ENCODE measurements around the gene PLXNA4. TPM values are rescaled to one million over a fixed set of nuclear protein-coding genes. Genes with fewer than 3 reads are reported as not detected.

The PLXNA4 gene
- total RNA-seq, 2 donors from 2014 or later = 9.5 to 18.0 TPM

- no peak overlapping the region for H3K27ac ChIP-seq
- H3K27me3 ChIP-seq = no peaks in the 10 kb centered on the region
- H3K4me1 ChIP-seq = no peaks in the 10 kb centered on the region
- no peaks in the 10 kb centered on the region for H3K9me3 ChIP-seq
- H3K4me3 ChIP-seq = no peak overlapping the region
- DNase-seq (ENCODE audit: low spot score) = no peak
- no peak for TF ChIP-seq CTCF (IDR thresholded peaks at IDR 0.05)
- no peaks in the 10 kb centered on the region for H3K36me3 ChIP-seq
Measured at GRCh38 chr7:132123773-132124172, 452.5 kb downstream of the PLXNA4 start.

DNA sequence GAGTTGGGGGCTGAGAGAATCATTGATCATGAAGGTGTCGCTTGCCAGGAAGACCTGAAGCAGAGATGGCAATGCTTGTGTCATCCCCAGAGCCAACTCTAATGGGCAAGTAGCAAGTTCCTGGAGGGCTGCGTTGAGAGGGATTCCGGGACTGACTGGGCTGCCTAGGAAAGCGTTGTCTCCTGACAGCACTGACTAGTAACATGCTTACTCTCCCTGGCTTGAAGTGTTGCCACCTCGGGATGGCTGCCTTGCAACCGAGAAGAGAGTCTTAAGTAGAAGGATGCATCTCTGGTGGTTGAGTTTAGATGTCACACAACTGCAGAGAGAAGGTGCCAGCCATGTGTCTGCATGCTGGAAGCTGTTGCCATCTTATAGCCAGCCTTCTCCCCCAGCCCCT lies 453.4 kb downstream of the PLXNA4 start:
- Histone ChIP-seq H3K27me3 (no peaks in the 10 kb centered on the region), H3K9me3 (no peaks in the 10 kb centered on the region), H3K4me3 (no peak overlapping the region), H3K36me3 (no peaks in the 10 kb centered on the region), H3K27ac (no peak overlapping the region), H3K4me1 (no peaks in the 10 kb centered on the region)
- DNase-seq (ENCODE audit: low spot score) = no peak
- no peak for TF ChIP-seq CTCF (IDR thresholded peaks at IDR 0.05)

- H3K36me3 ChIP-seq = no peaks in the 10 kb centered on the region
- no peak overlapping the region for H3K4me3 ChIP-seq
- TF ChIP-seq CTCF (IDR thresholded peaks at IDR 0.05) = no peak
- H3K4me1 ChIP-seq = no peaks in the 10 kb centered on the region
- H3K9me3 ChIP-seq = no peaks in the 10 kb centered on the region
- no peak overlapping the region for H3K27ac ChIP-seq
- H3K27me3 ChIP-seq = no peaks in the 10 kb centered on the region
- no peak for DNase-seq (ENCODE audit: low spot score)
Measured at GRCh38 chr7:132121987-132122386, 454.3 kb downstream of the PLXNA4 start.

DNA sequence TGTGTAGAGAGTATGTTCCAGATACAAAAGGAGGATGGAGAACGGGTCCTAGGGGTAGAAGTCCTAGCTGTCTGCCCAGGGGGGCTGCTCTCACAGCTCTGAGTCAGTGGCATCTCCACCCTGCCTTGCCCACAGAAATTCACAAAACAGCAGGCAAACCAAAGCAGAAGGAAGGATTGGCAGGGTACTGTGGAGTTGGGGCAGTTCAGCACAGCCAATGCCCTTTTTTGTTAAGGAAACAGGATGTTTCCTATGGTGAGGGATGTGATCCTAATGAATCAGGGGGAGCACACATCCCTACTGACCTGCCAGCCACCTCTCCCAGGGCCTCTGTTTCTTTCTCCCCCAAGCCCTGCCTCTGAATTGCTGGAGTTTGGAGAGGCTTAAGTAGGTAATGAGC lies 457.6 kb downstream of the PLXNA4 start:
- Histone ChIP-seq H3K27me3 (no peaks in the 10 kb centered on the region), H3K4me1 (no peaks in the 10 kb centered on the region), H3K9me3 (no peaks in the 10 kb centered on the region), H3K36me3 (no peaks in the 10 kb centered on the region), H3K27ac (no peak overlapping the region), H3K4me3 (no peak overlapping the region)
- DNase-seq (ENCODE audit: low spot score) = no peak
- no peak for TF ChIP-seq CTCF (IDR thresholded peaks at IDR 0.05)

GRCh38 chr7:132117636-132118035 lies 458.6 kb downstream of the PLXNA4 start:
- Histone ChIP-seq H3K9me3 (no peaks in the 10 kb centered on the region), H3K36me3 (no peaks in the 10 kb centered on the region), H3K27ac (no peak overlapping the region), H3K4me3 (no peak overlapping the region), H3K4me1 (no peaks in the 10 kb centered on the region), H3K27me3 (no peaks in the 10 kb centered on the region)
- TF ChIP-seq CTCF (IDR thresholded peaks at IDR 0.05) = no peak
- no peak for DNase-seq (ENCODE audit: low spot score)

GRCh38 chr7:132117181-132117580 lies 459.1 kb downstream of the PLXNA4 start:
- no peaks in the 10 kb centered on the region for H3K36me3 ChIP-seq
- H3K4me3 ChIP-seq = no peak overlapping the region
- no peaks in the 10 kb centered on the region for H3K27me3 ChIP-seq
- no peak for TF ChIP-seq CTCF (IDR thresholded peaks at IDR 0.05)
- DNase-seq (ENCODE audit: low spot score) = no peak
- no peaks in the 10 kb centered on the region for H3K4me1 ChIP-seq
- H3K9me3 ChIP-seq = no peaks in the 10 kb centered on the region
- no peak overlapping the region for H3K27ac ChIP-seq

All from right atrium auricular region (tissue), 2 donors.